Adrenal gland (tissue), 5 donors: ENCODE data around the gene ADCY2.

Source experiments
- CTCF ChIP-seq, 6 experiments: fragments of 450-650 bp in 4 of 6; fragments of 200-600 bp in 2 of 6; sonication (generic) in 1 of 6; IDR thresholded peaks; 1 replicate in 5 of 6; 2 replicates in 1 of 6; pipeline versions ENCODE4 v1.5.1 to v1.8.0; 2016 to 2021; ENCODE audit warnings: antibody characterized with exemption in 6 of 6, mild to moderate bottlenecking in 2 of 6, moderate library complexity in 1 of 6
- POLR2A ChIP-seq, 2 donors: fragments of 450-650 bp; IDR thresholded peaks; one replicate each; pipeline ENCODE4 v1.6.1; 2017; ENCODE audit warnings: antibody characterized with exemption in 2 of 2, mild to moderate bottlenecking in 2 of 2, moderate library complexity in 1 of 2
- donor health status: DM: no; HTN: no; CAD: no.

- TF ChIP-seq CTCF (IDR thresholded peaks at IDR 0.05) (no peak), POLR2A (IDR thresholded peaks at IDR 0.05) (no peak)
These were observed 219.7 kb downstream of the ADCY2 start for GRCh38 chr5:7615566-7616061.
